CD4-positive, alpha-beta T cell (primary cell): ENCODE data around the gene HSDL1. TPM values are rescaled to one million over a fixed set of nuclear protein-coding genes. Genes with fewer than 3 reads are reported as not detected.

ENCODE experiments used
- ATAC-seq: fragments of 200-7000 bp; cut with Tn5 transposase; one replicate; pipeline ENCODE4 v1.10.0; 2022; ENCODE audit warnings: mild to moderate bottlenecking; ENCODE audit not compliant: poor library complexity
- CTCF ChIA-PET: fragments of 350-600 bp; sonication (Branson Sonifier 250); formaldehyde crosslinking; loops from one replicate; lab custom pipeline; 2021; ENCODE audit warnings: antibody characterized with exemption, inconsistent platforms; lab: Charles Lee
- POLR2A ChIA-PET: fragments of 350-600 bp; sonication (Branson Sonifier 250); formaldehyde crosslinking; loops from one replicate; lab custom pipeline; 2021; ENCODE audit warnings: antibody characterized with exemption, inconsistent platforms; lab: Charles Lee
- DNase-seq, 14 experiments: peaks; one replicate each; pipeline ENCODE4 v3.0.0-alpha.2; 2013 to 2020; ENCODE audit warnings: mixed read lengths in 2 of 14
- H3K27ac ChIP-seq, 2 donors: one replicate each; pipeline versions ENCODE4 v1.5.1 to v1.7.0; 2013; ENCODE audit warnings: low read length in 2 of 2, low read depth in 1 of 2, mild to moderate bottlenecking in 1 of 2
- H3K27me3 ChIP-seq, 2 experiments: 1 replicate in 1 of 2; 2 replicates in 1 of 2; pipeline versions ENCODE4 v1.6.1 to v1.7.0; 2013; ENCODE audit warnings: low read length in 2 of 2, control low read depth in 1 of 2, mild to moderate bottlenecking in 1 of 2, moderate library complexity in 1 of 2; ENCODE audit not compliant: insufficient read depth in 2 of 2, control insufficient read depth in 1 of 2
- H3K36me3 ChIP-seq: one replicate; pipeline ENCODE4 v1.6.1; 2013; ENCODE audit warnings: low read length, control low read depth; ENCODE audit not compliant: insufficient read depth
- H3K4me1 ChIP-seq: one replicate; pipeline ENCODE4 v1.6.1; 2013; ENCODE audit warnings: low read length, control low read depth; ENCODE audit not compliant: insufficient read depth
- H3K4me3 ChIP-seq: one replicate; pipeline ENCODE4 v1.5.1; 2013; ENCODE audit warnings: mild to moderate bottlenecking, low read length, moderate library complexity
- H3K9me3 ChIP-seq, 2 experiments: 1 replicate in 1 of 2; 2 replicates in 1 of 2; pipeline versions ENCODE4 v1.6.1 to v1.7.0; 2013; ENCODE audit warnings: low read length in 2 of 2, mild to moderate bottlenecking in 2 of 2, control low read depth in 1 of 2, moderate library complexity in 1 of 2; ENCODE audit not compliant: control insufficient read depth in 1 of 2, insufficient read depth in 1 of 2
- H3K27ac Mint-ChIP-seq: one replicate; pipeline ENCODE4 v1.8.0; 2020; ENCODE audit warnings: mixed read lengths
- H3K27me3 Mint-ChIP-seq: one replicate; pipeline ENCODE4 v1.8.0; 2021; ENCODE audit warnings: mixed read lengths
- H3K36me3 Mint-ChIP-seq: one replicate; pipeline ENCODE4 v1.8.0; 2021; ENCODE audit warnings: low read depth, mixed read lengths
- H3K4me1 Mint-ChIP-seq: one replicate; pipeline ENCODE4 v1.8.0; 2021; ENCODE audit warnings: low read depth, mixed read lengths
- H3K4me3 Mint-ChIP-seq: one replicate; pipeline ENCODE4 v1.8.0; 2020; ENCODE audit warnings: mild to moderate bottlenecking, mixed read lengths
- H3K9me3 Mint-ChIP-seq: one replicate; pipeline ENCODE4 v1.8.0; 2020; ENCODE audit warnings: mixed read lengths
- intact Hi-C, 2 experiments: fragments of 100-400 bp; cut with DNase I in 1 of 2; cut with micrococcal nuclease in 1 of 2; formaldehyde crosslinking; loops; one replicate each; pipeline versions ENCODE4 v1.15.1 to v1.9.0; 2023 to 2025; cut with DNase I, micrococcal nuclease
- total RNA-seq, 174 experiments: library from RNA in 2 of 174; stranded (reverse) in 2 of 174; gene quantifications; one replicate each; pipeline ENCODE4 v1.2.3 and lab custom pipeline; 2021 to 2026
- TF ChIP-seq, protein P1 (sequence below): fragments of 200-600 bp; IDR thresholded peaks from one replicate; pipeline ENCODE4 v1.8.0; 2022; ENCODE audit warnings: antibody characterized with exemption, mild to moderate bottlenecking

HSDL1 gene
- total RNA-seq, 2 experiments from 2014 or later, result 9.4 to 12.1 TPM

DNA sequence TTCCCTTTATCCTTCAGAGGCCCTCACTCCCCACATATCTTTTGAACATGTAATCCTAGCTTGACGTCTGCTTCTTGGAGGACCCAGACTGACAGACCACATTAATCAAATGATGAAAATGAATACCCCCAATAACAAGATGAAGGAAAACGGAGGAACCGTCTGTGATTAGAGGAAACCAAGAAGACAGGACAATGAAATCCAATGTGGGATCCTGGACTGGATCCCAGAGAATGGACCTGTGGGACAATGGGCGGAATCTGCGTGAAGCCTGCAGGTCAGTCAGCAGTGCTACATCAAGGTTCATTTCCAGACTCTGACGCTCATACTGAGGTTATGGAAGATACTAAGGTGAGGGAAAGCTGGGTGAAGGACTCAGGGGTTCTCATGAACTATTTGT lies 64.2 kb downstream of the HSDL1 start:
- H3K36me3 Mint-ChIP-seq, result peaks cover 91% of the 10 kb centered on the region
- Histone ChIP-seq H3K27me3 (no peaks in the 10 kb centered on the region), H3K36me3 (peaks cover 71% of the 10 kb centered on the region), H3K9me3 (no peaks in the 10 kb centered on the region), H3K4me1 (peaks cover 6% of the 10 kb centered on the region), H3K27ac (no peak overlapping the region), H3K4me3 (no peak overlapping the region)
- H3K4me1 Mint-ChIP-seq, result peaks cover 23% of the 10 kb centered on the region
- intact Hi-C loops, result no loop called here
- ChIA-PET CTCF (interaction anchor here (1.6 to 2.6 kb wide), 2 partner anchors 19 to 106 kb away, joined by 3 to 8 read pairs; partner anchors contain the start of gene TAF1C), POLR2A (no interaction called here)
- no peak overlapping the region for H3K4me3 Mint-ChIP-seq
- H3K27me3 Mint-ChIP-seq, result no peaks in the 10 kb centered on the region
- ATAC-seq (no peak), DNase-seq (no peak)
- TF ChIP-seq, protein P1, sequence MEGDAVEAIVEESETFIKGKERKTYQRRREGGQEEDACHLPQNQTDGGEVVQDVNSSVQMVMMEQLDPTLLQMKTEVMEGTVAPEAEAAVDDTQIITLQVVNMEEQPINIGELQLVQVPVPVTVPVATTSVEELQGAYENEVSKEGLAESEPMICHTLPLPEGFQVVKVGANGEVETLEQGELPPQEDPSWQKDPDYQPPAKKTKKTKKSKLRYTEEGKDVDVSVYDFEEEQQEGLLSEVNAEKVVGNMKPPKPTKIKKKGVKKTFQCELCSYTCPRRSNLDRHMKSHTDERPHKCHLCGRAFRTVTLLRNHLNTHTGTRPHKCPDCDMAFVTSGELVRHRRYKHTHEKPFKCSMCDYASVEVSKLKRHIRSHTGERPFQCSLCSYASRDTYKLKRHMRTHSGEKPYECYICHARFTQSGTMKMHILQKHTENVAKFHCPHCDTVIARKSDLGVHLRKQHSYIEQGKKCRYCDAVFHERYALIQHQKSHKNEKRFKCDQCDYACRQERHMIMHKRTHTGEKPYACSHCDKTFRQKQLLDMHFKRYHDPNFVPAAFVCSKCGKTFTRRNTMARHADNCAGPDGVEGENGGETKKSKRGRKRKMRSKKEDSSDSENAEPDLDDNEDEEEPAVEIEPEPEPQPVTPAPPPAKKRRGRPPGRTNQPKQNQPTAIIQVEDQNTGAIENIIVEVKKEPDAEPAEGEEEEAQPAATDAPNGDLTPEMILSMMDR, result no peak
- peak overlapping the region; percentile 17 for H3K27ac Mint-ChIP-seq
- no peaks in the 10 kb centered on the region for H3K9me3 Mint-ChIP-seq

DNA sequence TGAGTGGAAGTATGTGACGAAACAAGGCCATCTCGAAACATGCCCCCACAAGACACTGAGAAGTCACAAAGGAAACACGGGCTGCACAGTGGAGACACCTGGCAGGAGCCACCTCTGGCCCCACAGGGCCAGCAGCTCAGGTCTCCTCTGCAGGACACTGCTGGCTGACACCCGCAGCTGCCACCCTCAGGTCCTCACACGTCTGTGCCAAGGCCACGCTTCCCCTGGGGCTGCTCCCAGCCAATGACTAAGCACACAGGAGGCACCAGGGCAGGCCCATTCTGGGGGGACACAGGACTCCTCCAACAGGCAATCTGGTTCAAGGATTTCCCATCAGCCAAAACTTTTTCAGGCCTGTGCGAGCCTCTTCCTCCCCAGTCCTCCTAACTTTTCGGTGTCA lies 64.6 kb downstream of the HSDL1 start:
- no peaks in the 10 kb centered on the region for H3K9me3 ChIP-seq
- H3K9me3 Mint-ChIP-seq, result no peaks in the 10 kb centered on the region
- H3K27ac Mint-ChIP-seq, result no peak overlapping the region
- ChIA-PET CTCF (interaction anchor here (1.6 to 2.6 kb wide), 2 partner anchors 19 to 107 kb away, joined by 3 to 8 read pairs; partner anchors contain the start of gene TAF1C), POLR2A (no interaction called here)
- intact Hi-C loops, result no loop called here
- H3K27ac ChIP-seq, result no peak overlapping the region
- peaks cover 6% of the 10 kb centered on the region for H3K4me1 ChIP-seq
- no peak overlapping the region for H3K4me3 ChIP-seq
- H3K4me1 Mint-ChIP-seq, result peaks cover 21% of the 10 kb centered on the region
- no peaks in the 10 kb centered on the region for H3K27me3 ChIP-seq
- DNase-seq, result no peak
- H3K36me3 Mint-ChIP-seq, result peaks cover 93% of the 10 kb centered on the region
- no peak overlapping the region for H3K4me3 Mint-ChIP-seq
- no peaks in the 10 kb centered on the region for H3K27me3 Mint-ChIP-seq
- no peak for ATAC-seq
- TF ChIP-seq, protein P1, result no peak
- peaks cover 74% of the 10 kb centered on the region for H3K36me3 ChIP-seq

DNA sequence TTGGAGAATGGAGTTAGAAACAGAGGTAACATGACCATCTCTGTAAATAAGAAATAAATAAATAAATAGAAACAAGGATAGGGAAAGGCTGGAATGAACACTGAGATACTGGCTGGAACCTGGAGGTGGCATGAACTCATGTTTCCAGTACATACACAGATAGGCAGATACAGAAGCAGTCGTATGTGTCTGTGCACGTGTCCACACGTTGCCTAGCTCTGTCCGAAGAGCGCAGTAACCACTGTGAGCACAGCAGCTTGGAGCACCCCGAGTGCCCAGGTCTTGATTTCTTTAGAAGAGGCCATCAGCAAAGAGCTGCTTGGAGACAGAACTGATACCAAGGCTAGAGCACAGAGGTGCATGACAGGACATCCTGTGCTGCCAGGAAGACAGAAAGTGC lies 65.3 kb downstream of the HSDL1 start:
- H3K9me3 Mint-ChIP-seq, result no peaks in the 10 kb centered on the region
- no peak for DNase-seq
- Histone ChIP-seq H3K27ac (no peak overlapping the region), H3K4me1 (peaks cover under 1% of the 10 kb centered on the region), H3K36me3 (peaks cover 80% of the 10 kb centered on the region), H3K9me3 (no peaks in the 10 kb centered on the region), H3K27me3 (no peaks in the 10 kb centered on the region), H3K4me3 (no peak overlapping the region)
- ChIA-PET CTCF (interaction anchor here (2.6 kb wide), 1 partner anchor 107 kb away, joined by 8 read pairs; the partner anchor contains the start of gene TAF1C), POLR2A (no interaction called here)
- H3K4me3 Mint-ChIP-seq, result no peak overlapping the region
- intact Hi-C loops, result no loop called here
- no peak overlapping the region for H3K27ac Mint-ChIP-seq
- H3K36me3 Mint-ChIP-seq, result peaks cover 95% of the 10 kb centered on the region
- TF ChIP-seq, protein P1, result no peak
- H3K4me1 Mint-ChIP-seq, result peaks cover 17% of the 10 kb centered on the region
- no peaks in the 10 kb centered on the region for H3K27me3 Mint-ChIP-seq
- ATAC-seq, result no peak
